HEK293 (cell line): Measurements from ENCODE around the gene LGI4.

Experiments
- CTCF ChIA-PET: fragments of 350-600 bp; formaldehyde crosslinking; extraction: SDS; loops from one replicate; lab custom pipeline; 2021; ENCODE audit warnings: antibody characterized with exemption; lab: Yijun Ruan, JAX
- POLR2A ChIA-PET: fragments of 300-600 bp; formaldehyde crosslinking; extraction: SDS; loops from one replicate; lab custom pipeline; 2020; ENCODE audit warnings: antibody characterized with exemption, inconsistent platforms; lab: Yijun Ruan, JAX
- H3K27ac ChIP-seq: fragments of 200-500 bp; sonication (Bioruptor generic); 2 replicates; pipeline ENCODE4 v1.5.1; 2014; ENCODE audit warnings: low read depth, low read length, control low read depth, inconsistent platforms; ENCODE audit errors: extremely low read depth
- H3K36me3 ChIP-seq, 2 experiments: fragments of 200-500 bp in 1 of 2; sonication (Bioruptor generic) in 1 of 2; 1 replicate in 1 of 2; 2 replicates in 1 of 2; pipeline ENCODE4 v1.5.1; 2014 to 2017; ENCODE audit warnings: inconsistent platforms in 2 of 2, low read length in 2 of 2; ENCODE audit not compliant: control insufficient read depth in 2 of 2, insufficient read depth in 1 of 2
- H3K4me1 ChIP-seq: fragments of 200-500 bp; sonication (Bioruptor generic); 2 replicates; pipeline ENCODE4 v1.5.1; 2014; ENCODE audit warnings: mild to moderate bottlenecking, low read length, inconsistent platforms; ENCODE audit not compliant: control insufficient read depth, insufficient read depth
- H3K4me3 ChIP-seq: 2 replicates; pipeline ENCODE4 v1.5.1; 2011; ENCODE audit warnings: low read depth, mild to moderate bottlenecking, control low read depth, low read length, moderate library complexity
- H3K9me3 ChIP-seq: fragments of 200-500 bp; sonication (Bioruptor generic); 2 replicates; pipeline ENCODE4 v1.5.1; 2014; ENCODE audit warnings: low read depth, low read length, inconsistent platforms; ENCODE audit not compliant: control insufficient read depth, insufficient read depth
- GLI2 ChIP-seq: fragments of 450-650 bp; formaldehyde crosslinking; IDR thresholded peaks from 2 replicates; pipeline ENCODE4; 2017; ENCODE audit warnings: missing biosample characterization, missing genetic modification characterization, low read depth, borderline replicate concordance
- GLIS2 ChIP-seq: fragments of 450-650 bp; formaldehyde crosslinking; IDR thresholded peaks from 2 replicates; pipeline ENCODE4 v1.5.1; 2016; ENCODE audit warnings: missing biosample characterization, missing genetic modification characterization
- KLF1 ChIP-seq: fragments of 450-650 bp; formaldehyde crosslinking; IDR thresholded peaks from 2 replicates; pipeline ENCODE4 v1.5.1; 2016; ENCODE audit warnings: missing biosample characterization, missing genetic modification characterization
- SCRT2 ChIP-seq: fragments of 450-650 bp; formaldehyde crosslinking; IDR thresholded peaks from 2 replicates; pipeline ENCODE4 v1.5.1; 2016; ENCODE audit warnings: missing biosample characterization, missing genetic modification characterization
- ZBTB48 ChIP-seq: fragments of 450-650 bp; formaldehyde crosslinking; IDR thresholded peaks from 2 replicates; pipeline ENCODE4 v1.5.1; 2016; ENCODE audit warnings: missing biosample characterization, missing genetic modification characterization
- ZFP3 ChIP-seq: fragments of 450-650 bp; formaldehyde crosslinking; IDR thresholded peaks from 2 replicates; pipeline ENCODE4 v1.5.1; 2016; ENCODE audit warnings: low read depth, missing biosample characterization, missing genetic modification characterization
- ZNF121 ChIP-seq: fragments of 450-650 bp; formaldehyde crosslinking; IDR thresholded peaks from 2 replicates; pipeline ENCODE4 v1.5.1; 2016; ENCODE audit warnings: missing biosample characterization, missing genetic modification characterization
- ZNF202 ChIP-seq: fragments of 450-650 bp; formaldehyde crosslinking; IDR thresholded peaks from 2 replicates; pipeline ENCODE4 v1.5.1; 2016; ENCODE audit warnings: missing biosample characterization, missing genetic modification characterization, borderline replicate concordance
- ZNF549 ChIP-seq: fragments of 450-650 bp; IDR thresholded peaks from 2 replicates; pipeline ENCODE4 v1.5.1; 2018; ENCODE audit warnings: missing biosample characterization, missing genetic modification characterization, mild to moderate bottlenecking, inconsistent platforms, moderate library complexity
- ZNF623 ChIP-seq: fragments of 450-650 bp; formaldehyde crosslinking; IDR thresholded peaks from 2 replicates; pipeline ENCODE4 v1.5.1; 2016; ENCODE audit warnings: missing biosample characterization, missing genetic modification characterization
- ZNF664 ChIP-seq: fragments of 450-650 bp; formaldehyde crosslinking; IDR thresholded peaks from 2 replicates; pipeline ENCODE4 v1.5.1; 2016; ENCODE audit warnings: missing biosample characterization, missing genetic modification characterization
- ZNF677 ChIP-seq: fragments of 450-650 bp; IDR thresholded peaks from 2 replicates; pipeline ENCODE4 v1.5.0; 2018; ENCODE audit warnings: missing biosample characterization, mild to moderate bottlenecking, missing genetic modification characterization, moderate library complexity
- ZNF792 ChIP-seq: fragments of 450-650 bp; formaldehyde crosslinking; IDR thresholded peaks from 2 replicates; pipeline ENCODE4 v1.5.1; 2016; ENCODE audit warnings: missing biosample characterization, missing genetic modification characterization
- ZNF843 ChIP-seq: fragments of 450-650 bp; formaldehyde crosslinking; IDR thresholded peaks from 2 replicates; pipeline ENCODE4 v1.5.1; 2016; ENCODE audit warnings: missing biosample characterization, missing genetic modification characterization
- ZSCAN16 ChIP-seq: fragments of 450-650 bp; formaldehyde crosslinking; IDR thresholded peaks from 2 replicates; pipeline ENCODE4 v1.5.1; 2016; ENCODE audit warnings: missing biosample characterization, missing genetic modification characterization
- TF ChIP-seq, protein P1 (sequence below): fragments of 450-650 bp; formaldehyde crosslinking; IDR thresholded peaks from 2 replicates; pipeline ENCODE4 v1.5.0; 2017; ENCODE audit warnings: missing biosample characterization, missing genetic modification characterization, borderline replicate concordance
- TF ChIP-seq, protein P2 (sequence below): fragments of 450-650 bp; formaldehyde crosslinking; IDR thresholded peaks from 2 replicates; pipeline ENCODE4 v1.5.1; 2016; ENCODE audit warnings: missing biosample characterization, missing genetic modification characterization
- TF ChIP-seq, protein P3 (sequence below): fragments of 450-650 bp; formaldehyde crosslinking; IDR thresholded peaks from 2 replicates; pipeline ENCODE4 v1.5.1; 2016; ENCODE audit warnings: missing biosample characterization, missing genetic modification characterization
- TF ChIP-seq, protein P4 (sequence below): fragments of 450-650 bp; formaldehyde crosslinking; IDR thresholded peaks from 2 replicates; pipeline ENCODE4 v1.5.1; 2016; ENCODE audit warnings: missing biosample characterization, missing genetic modification characterization

Gene LGI4

DNA sequence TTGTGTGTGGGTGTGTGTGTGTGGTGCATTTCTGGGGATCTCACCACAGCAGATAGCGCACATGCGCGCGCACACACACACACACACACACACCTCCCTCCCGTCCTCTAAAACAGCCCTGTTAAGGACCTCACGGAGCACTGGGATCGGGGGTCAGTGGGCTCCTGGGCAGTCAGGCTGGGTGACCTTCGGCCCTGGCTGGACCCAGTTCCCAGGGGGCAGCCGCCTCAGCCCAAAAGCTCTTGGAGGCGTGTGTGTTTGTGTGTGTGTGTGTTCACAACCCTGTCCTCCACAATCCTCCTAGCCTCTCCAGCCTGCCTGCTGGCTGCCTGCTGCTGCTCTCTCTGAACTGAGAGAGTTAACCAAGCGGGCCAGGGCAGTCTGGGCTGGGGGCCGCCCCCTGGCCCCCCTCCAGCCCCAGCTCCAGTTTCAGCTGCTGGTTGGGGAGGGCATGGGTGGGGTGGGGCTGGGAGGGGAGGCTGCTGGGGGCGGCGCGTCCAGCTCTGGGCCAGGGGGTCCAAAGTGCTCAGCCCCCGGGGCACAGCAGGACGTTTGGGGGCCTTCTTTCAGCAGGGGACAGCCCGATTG, 3.5 kb upstream of the LGI4 start, which contains the start of gene FXYD1:
FXYD1 (plus strand) TSS at position 520 of the 588 bp plus-strand sequence. CDS start 1,256 bp downstream, outside the sequence.
- CTCF ChIA-PET, result interaction anchor here (1.2 to 5.5 kb wide), 4 partner anchors 11 to 92 kb away, joined by 4 to 108 read pairs (median 39); no protein-coding TSS in a partner anchor
- H3K4me3 ChIP-seq, result no peak within 1 kb of the TSS
- TF ChIP-seq, protein P1, sequence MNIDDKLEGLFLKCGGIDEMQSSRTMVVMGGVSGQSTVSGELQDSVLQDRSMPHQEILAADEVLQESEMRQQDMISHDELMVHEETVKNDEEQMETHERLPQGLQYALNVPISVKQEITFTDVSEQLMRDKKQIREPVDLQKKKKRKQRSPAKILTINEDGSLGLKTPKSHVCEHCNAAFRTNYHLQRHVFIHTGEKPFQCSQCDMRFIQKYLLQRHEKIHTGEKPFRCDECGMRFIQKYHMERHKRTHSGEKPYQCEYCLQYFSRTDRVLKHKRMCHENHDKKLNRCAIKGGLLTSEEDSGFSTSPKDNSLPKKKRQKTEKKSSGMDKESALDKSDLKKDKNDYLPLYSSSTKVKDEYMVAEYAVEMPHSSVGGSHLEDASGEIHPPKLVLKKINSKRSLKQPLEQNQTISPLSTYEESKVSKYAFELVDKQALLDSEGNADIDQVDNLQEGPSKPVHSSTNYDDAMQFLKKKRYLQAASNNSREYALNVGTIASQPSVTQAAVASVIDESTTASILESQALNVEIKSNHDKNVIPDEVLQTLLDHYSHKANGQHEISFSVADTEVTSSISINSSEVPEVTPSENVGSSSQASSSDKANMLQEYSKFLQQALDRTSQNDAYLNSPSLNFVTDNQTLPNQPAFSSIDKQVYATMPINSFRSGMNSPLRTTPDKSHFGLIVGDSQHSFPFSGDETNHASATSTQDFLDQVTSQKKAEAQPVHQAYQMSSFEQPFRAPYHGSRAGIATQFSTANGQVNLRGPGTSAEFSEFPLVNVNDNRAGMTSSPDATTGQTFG, result no peak
- TF ChIP-seq ZNF677 (tag by site-specific recombination), result no peak
- TF ChIP-seq ZBTB48 (tag by site-specific recombination), result no peak
- TF ChIP-seq ZNF792 (tag by site-specific recombination), result no peak
- TF ChIP-seq, protein P2, sequence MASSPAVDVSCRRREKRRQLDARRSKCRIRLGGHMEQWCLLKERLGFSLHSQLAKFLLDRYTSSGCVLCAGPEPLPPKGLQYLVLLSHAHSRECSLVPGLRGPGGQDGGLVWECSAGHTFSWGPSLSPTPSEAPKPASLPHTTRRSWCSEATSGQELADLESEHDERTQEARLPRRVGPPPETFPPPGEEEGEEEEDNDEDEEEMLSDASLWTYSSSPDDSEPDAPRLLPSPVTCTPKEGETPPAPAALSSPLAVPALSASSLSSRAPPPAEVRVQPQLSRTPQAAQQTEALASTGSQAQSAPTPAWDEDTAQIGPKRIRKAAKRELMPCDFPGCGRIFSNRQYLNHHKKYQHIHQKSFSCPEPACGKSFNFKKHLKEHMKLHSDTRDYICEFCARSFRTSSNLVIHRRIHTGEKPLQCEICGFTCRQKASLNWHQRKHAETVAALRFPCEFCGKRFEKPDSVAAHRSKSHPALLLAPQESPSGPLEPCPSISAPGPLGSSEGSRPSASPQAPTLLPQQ, result no peak
- no peak for TF ChIP-seq ZNF121
- TF ChIP-seq ZSCAN16 (tag by site-specific recombination), result no peak
- no peak for TF ChIP-seq ZNF843 (tag by site-specific recombination)
- TF ChIP-seq, protein P3, sequence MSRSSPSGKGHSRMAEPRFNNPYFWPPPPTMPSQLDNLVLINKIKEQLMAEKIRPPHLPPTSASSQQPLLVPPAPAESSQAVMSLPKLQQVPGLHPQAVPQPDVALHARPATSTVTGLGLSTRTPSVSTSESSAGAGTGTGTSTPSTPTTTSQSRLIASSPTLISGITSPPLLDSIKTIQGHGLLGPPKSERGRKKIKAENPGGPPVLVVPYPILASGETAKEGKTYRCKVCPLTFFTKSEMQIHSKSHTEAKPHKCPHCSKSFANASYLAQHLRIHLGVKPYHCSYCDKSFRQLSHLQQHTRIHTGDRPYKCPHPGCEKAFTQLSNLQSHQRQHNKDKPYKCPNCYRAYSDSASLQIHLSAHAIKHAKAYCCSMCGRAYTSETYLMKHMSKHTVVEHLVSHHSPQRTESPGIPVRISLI (tag by site-specific recombination), result no peak
- TF ChIP-seq ZNF549 (tag by site-specific recombination), result no peak
- TF ChIP-seq, protein P4, sequence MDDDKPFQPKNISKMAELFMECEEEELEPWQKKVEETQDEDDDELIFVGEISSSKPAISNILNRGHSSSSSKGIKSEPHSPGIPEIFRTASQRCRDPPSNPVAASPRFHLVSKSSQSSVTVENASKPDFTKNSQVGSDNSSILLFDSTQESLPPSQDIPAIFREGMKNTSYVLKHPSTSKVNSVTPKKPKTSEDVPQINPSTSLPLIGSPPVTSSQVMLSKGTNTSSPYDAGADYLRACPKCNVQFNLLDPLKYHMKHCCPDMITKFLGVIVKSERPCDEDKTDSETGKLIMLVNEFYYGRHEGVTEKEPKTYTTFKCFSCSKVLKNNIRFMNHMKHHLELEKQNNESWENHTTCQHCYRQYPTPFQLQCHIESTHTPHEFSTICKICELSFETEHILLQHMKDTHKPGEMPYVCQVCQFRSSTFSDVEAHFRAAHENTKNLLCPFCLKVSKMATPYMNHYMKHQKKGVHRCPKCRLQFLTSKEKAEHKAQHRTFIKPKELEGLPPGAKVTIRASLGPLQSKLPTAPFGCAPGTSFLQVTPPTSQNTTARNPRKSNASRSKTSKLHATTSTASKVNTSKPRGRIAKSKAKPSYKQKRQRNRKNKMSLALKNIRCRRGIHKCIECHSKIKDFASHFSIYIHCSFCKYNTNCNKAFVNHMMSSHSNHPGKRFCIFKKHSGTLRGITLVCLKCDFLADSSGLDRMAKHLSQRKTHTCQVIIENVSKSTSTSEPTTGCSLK, result no peak
- no peak for TF ChIP-seq SCRT2
- no peak for TF ChIP-seq KLF1
- no peak for TF ChIP-seq GLIS2 (tag by site-specific recombination)
- no peak for TF ChIP-seq GLI2
- TF ChIP-seq ZFP3 (tag by site-specific recombination), result no peak
- TF ChIP-seq ZNF623, result no peak
- TF ChIP-seq ZNF664 (tag by site-specific recombination), result no peak
- TF ChIP-seq ZNF202 (tag by site-specific recombination), result no peak
- H3K36me3 ChIP-seq, result no peaks in the 10 kb centered on the region; a peak in 1 of 3 replicates
- peaks cover 23% of the 10 kb centered on the region for H3K4me1 ChIP-seq
- POLR2A ChIA-PET, result no interaction called here
- no peak within 1 kb of the TSS for H3K27ac ChIP-seq
- H3K9me3 ChIP-seq, result no peaks in the 10 kb centered on the region
